Muscle layer of colon (tissue), 2 donors: Measurements from ENCODE around the gene FBXO10.
"Not testable (repeated sequence)": the region's sequence is repeated elsewhere in the genome, so short reads cannot be mapped to it uniquely, and the experiment has no call there.

Experiments
- H3K27ac ChIP-seq: one replicate; pipeline ENCODE4 v1.7.0; 2013; ENCODE audit warnings: low read depth, mild to moderate bottlenecking, low read length, moderate library complexity
- H3K27me3 ChIP-seq, 2 donors: one replicate each; pipeline ENCODE4 v1.7.0; 2013; ENCODE audit warnings: low read length in 2 of 2, mild to moderate bottlenecking in 2 of 2; ENCODE audit not compliant: insufficient read depth in 2 of 2, control insufficient read depth in 1 of 2
- H3K36me3 ChIP-seq: one replicate; pipeline ENCODE4 v1.7.0; 2013; ENCODE audit warnings: mild to moderate bottlenecking, low read length; ENCODE audit not compliant: insufficient read depth
- H3K4me1 ChIP-seq: one replicate; pipeline ENCODE4 v1.7.0; 2013; ENCODE audit warnings: mild to moderate bottlenecking, low read length; ENCODE audit not compliant: insufficient read depth
- H3K4me3 ChIP-seq, 2 donors: one replicate each; pipeline ENCODE4 v1.7.0; 2013; ENCODE audit warnings: low read length in 2 of 2, low read depth in 1 of 2, mild to moderate bottlenecking in 1 of 2, moderate library complexity in 1 of 2
- H3K9ac ChIP-seq: one replicate; pipeline ENCODE4 v1.7.0; 2013; ENCODE audit warnings: low read length
- H3K9me3 ChIP-seq: one replicate; pipeline ENCODE4 v1.7.0; 2013; ENCODE audit warnings: mild to moderate bottlenecking, low read length
- donor health status: abdominal sarcoma.
- donor health status: Adenocarcinoma of cecum.

Gene FBXO10

GRCh38 chr9:37491939-37492338 is 84.2 kb downstream of the FBXO10 start:
- H3K36me3 ChIP-seq = peaks cover 55% of the 10 kb centered on the region
- H3K9me3 ChIP-seq = no peaks in the 10 kb centered on the region

DNA sequence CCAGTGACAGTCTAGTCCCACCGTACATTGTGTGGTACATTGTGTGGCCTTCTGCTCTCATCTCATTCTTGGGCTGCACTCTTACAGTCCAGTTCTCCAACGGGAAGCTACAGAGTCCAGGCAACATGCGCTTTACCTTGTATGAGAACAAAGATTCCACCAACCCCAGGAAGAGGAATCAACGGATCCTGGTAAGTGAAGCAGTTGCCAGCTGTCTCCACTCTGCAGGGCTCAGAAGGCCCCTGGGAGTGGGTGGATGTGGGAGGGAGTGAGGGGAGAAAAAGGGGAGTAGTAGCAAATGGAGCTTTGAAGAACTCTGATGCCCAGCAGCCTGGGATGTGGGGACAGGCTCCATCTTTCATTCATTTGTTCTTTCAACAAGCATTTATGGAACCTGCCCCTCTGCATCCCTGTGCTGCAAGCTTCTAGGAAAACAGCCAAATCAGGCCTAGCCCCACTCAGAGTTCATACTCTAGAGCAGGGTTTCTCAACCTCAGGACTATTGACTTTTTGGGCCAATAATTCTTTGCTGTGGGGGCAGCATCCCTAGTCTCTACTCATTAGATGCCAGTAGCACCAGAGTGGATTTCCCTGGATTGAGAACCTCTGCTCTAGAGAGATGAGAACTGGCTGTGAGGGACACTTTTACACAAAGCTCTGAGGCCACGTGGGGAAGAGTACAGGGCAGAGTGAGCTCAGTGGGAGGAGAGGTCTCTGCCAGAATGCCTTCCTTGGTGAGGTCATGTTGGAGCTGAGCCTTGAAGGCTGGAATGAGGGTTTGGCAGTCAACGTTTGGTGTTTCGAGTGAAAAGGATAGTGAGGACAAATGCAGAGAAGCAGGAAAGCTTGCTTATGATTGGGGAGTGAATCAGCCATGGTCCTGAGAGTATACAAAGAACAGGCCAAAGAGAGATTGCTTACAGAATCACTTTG is 89.3 kb downstream of the FBXO10 start:
- Histone ChIP-seq H3K4me3 (peak overlapping the region; percentile 77 to 86), H3K4me1 (peaks cover 24% of the 10 kb centered on the region), H3K9ac (peak overlapping the region; percentile 68), H3K27ac (peak overlapping the region; percentile 94), H3K27me3 (no peaks in the 10 kb centered on the region), H3K36me3 (peaks cover 15% of the 10 kb centered on the region), H3K9me3 (no peaks in the 10 kb centered on the region)

More at GRCh38 chr9:37491939-37492338, 84.2 kb downstream of the FBXO10 start:
- H3K4me1 ChIP-seq = peaks cover 12% of the 10 kb centered on the region
- H3K9ac ChIP-seq = no peak overlapping the region
- H3K27me3 ChIP-seq = no peaks in the 10 kb centered on the region
- no peak overlapping the region for H3K27ac ChIP-seq
- H3K4me3 ChIP-seq = no peak overlapping the region

DNA sequence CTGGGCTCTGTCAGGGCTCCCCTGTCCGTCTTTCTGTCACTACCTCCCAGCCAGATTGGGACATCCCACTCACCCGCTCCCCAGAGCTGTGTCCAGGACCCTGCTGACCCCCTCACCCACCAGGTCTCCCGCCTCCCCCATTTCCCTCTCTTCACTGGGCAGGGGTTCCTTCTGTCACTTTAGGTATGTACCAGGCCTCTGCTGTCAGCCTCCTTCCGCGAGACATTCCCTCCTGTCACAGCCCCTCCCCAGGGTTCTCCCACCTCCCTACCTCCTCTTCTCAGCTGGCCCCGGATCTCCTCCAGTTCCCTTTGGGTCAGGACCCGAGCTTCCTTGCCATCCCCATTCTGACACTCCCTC is 89.9 kb downstream of the FBXO10 start:
- Histone ChIP-seq H3K36me3 (peaks cover 12% of the 10 kb centered on the region), H3K27ac (peak overlapping the region; percentile 94), H3K27me3 (peaks cover 0 to 4% of the 10 kb centered on the region in 2 donors), H3K4me3 (peak overlapping the region; percentile 77 to 86), H3K9me3 (no peaks in the 10 kb centered on the region), H3K9ac (peak overlapping the region; percentile 68), H3K4me1 (peaks cover 24% of the 10 kb centered on the region)

GRCh38 chr9:37485389-37486255 is 90.6 kb downstream of the FBXO10 start, which contains the start of gene POLR1E:
TSS of gene POLR1E (plus strand) at chr9:37485948. CDS start at chr9:37486048, 100 bp downstream.
- Histone ChIP-seq H3K4me1 (peaks cover 24% of the 10 kb centered on the region), H3K4me3 (peak within 1 kb of the TSS; percentile 77 to 86), H3K27me3 (peaks cover 0 to 4% of the 10 kb centered on the region in 2 donors), H3K36me3 (peaks cover 12% of the 10 kb centered on the region), H3K27ac (peak within 1 kb of the TSS; percentile 94), H3K9ac (peak within 1 kb of the TSS; percentile 68), H3K9me3 (no peaks in the 10 kb centered on the region)

GRCh38 chr9:37480759-37481158 is 95.4 kb downstream of the FBXO10 start:
- Histone ChIP-seq H3K9me3 (no peaks in the 10 kb centered on the region), H3K4me1 (peaks cover 3% of the 10 kb centered on the region), H3K9ac (no peak overlapping the region), H3K36me3 (no peaks in the 10 kb centered on the region), H3K27ac (no peak overlapping the region), H3K27me3 (peaks cover 0 to 4% of the 10 kb centered on the region in 2 donors), H3K4me3 (no peak overlapping the region)

DNA sequence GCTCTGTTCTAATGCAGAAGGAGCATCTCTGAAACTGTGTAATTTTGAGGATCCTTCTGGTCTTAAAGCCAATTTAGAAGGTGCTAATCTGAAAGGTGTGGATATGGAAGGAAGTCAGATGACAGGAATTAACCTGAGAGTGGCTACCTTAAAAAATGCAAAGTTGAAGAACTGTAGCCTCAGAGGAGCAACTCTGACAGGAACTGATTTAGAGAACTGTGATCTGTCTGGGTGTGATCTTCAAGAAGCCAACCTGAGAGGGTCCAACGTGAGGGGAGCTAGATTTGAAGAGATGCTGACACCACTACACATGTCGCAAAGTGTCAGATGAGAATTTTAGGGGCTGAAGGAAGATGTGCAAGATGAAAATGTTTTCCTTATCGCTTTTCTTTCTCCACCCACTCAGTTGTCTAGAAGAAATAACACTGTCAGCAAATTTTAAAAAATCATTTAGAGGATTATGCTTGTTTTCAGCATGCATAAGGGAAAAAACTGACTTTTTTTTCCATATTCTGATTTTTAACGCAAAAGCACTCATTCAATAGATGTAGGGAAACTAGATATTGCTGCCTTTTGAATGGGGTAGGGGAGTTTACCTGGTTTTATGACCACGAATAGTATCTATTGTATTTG is 98.1 kb downstream of the FBXO10 start:
- H3K4me3 ChIP-seq, H3K36me3 ChIP-seq, H3K27me3 ChIP-seq, H3K27ac ChIP-seq, H3K9ac ChIP-seq, H3K4me1 ChIP-seq, H3K9me3 ChIP-seq: not testable (repeated sequence)

DNA sequence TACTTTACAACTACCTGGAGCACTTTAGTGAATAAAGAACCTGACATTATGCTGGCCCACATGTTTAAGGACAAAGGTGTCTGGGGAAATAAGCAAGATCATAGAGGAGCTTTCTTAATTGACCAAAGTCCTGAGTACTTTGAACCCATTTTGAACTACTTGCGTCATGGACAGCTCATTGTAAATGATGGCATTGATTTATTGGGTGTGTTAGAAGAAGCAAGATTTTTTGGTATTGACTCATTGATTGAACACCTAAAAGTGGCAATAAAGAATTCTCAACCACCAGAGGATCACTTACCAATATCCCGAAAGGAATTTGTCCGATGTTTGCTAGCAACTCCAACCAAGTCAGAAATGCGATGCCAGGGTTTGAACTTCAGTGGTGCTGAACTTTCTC is 98.7 kb downstream of the FBXO10 start:
- not testable (repeated sequence) for H3K9me3 ChIP-seq, H3K36me3 ChIP-seq, H3K4me3 ChIP-seq, H3K4me1 ChIP-seq, H3K9ac ChIP-seq, H3K27me3 ChIP-seq, H3K27ac ChIP-seq

- Histone ChIP-seq H3K9me3 (no peaks in the 10 kb centered on the region), H3K27me3 (peaks cover 0 to 4% of the 10 kb centered on the region in 2 donors), H3K36me3 (no peaks in the 10 kb centered on the region), H3K4me1 (peaks cover 8% of the 10 kb centered on the region), H3K9ac (no peak overlapping the region), H3K4me3 (no peak overlapping the region), H3K27ac (no peak overlapping the region)
These were observed 99.2 kb downstream of the FBXO10 start for GRCh38 chr9:37476930-37477329.

DNA sequence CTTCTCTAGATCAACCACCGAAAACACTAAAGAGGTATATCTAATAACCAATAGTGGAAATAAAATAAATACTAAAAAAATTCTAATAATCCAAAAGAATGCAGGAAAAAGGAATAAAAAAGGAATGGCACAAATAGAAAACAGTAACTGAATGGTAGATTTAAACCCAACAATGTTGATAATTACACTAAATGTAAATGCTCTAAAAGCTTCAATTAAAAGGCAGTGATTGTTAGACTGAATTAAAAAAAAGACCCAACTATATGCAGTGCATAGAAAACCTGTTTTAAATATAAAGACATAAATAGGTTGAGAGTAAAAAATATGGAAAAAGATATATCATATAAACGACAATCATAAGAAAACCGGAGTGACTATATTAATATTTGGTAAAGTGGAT is 101.7 kb downstream of the FBXO10 start:
- H3K36me3 ChIP-seq = no peaks in the 10 kb centered on the region

GRCh38 chr9:37473982-37474381 is 102.2 kb downstream of the FBXO10 start:
- not testable (repeated sequence) for H3K27me3 ChIP-seq, H3K9me3 ChIP-seq, H3K9ac ChIP-seq, H3K36me3 ChIP-seq, H3K4me3 ChIP-seq, H3K27ac ChIP-seq
- H3K4me1 ChIP-seq = peaks cover 11% of the 10 kb centered on the region

More for the DNA sequence above, 101.7 kb downstream of the FBXO10 start:
- no peak overlapping the region for H3K27ac ChIP-seq
- no peaks in the 10 kb centered on the region for H3K9me3 ChIP-seq
- no peak overlapping the region for H3K9ac ChIP-seq
- peaks cover 11% of the 10 kb centered on the region for H3K4me1 ChIP-seq
- no peaks in the 10 kb centered on the region for H3K27me3 ChIP-seq
- H3K4me3 ChIP-seq = no peak overlapping the region
